ENCODE results near the gene DSTN.

GRCh38 chr20:17616480-17617211, 46.8 kb downstream of the DSTN start:
- no peak for TF ChIP-seq CTCF (IDR thresholded peaks at IDR 0.05 in 8 of 11, conservative IDR thresholded peaks at IDR 0.05 in 3 of 11)
- no peak for TF ChIP-seq POLR2AphosphoS5 (IDR thresholded peaks at IDR 0.05)
- TF ChIP-seq POLR2A (IDR thresholded peaks at IDR 0.05) = no peak
